ENCODE data around the gene CSTF1. TPM values are rescaled to one million over a fixed set of nuclear protein-coding genes. Genes with fewer than 3 reads are reported as not detected.

The CSTF1 gene
- total RNA-seq, result 30.5 and 36.8 TPM in 2 replicates

GRCh38 chr20:56392132-56392880, at the start of gene CSTF1, which contains the start of gene AURKA:
CSTF1 (plus strand) TSS chr20:56392645; CDS start chr20:56395553, 2,908 bp downstream.
AURKA (minus strand) TSS chr20:56392215; CDS start chr20:56388197, 4,018 bp downstream.

GRCh38 chr20:56358600-56359211, 33.7 kb upstream of the CSTF1 start, which contains the start of gene FAM210B:
FAM210B (plus strand) TSS chr20:56358974; CDS start chr20:56359006, 32 bp downstream.

GRCh38 chr20:56411759-56412472, 19.5 kb downstream of the CSTF1 start, which contains the start of gene CASS4:
CASS4 (plus strand) TSS chr20:56412260; CDS start chr20:56412459, 199 bp downstream.

Other genes with a start within 250 kb of the CSTF1 start
- not detected in 2 replicates for gene MC3R, start 143.9 kb upstream of the CSTF1 start, total RNA-seq
- gene FAM210B, start 33.7 kb upstream of the CSTF1 start, total RNA-seq, result 41.9 and 46.5 TPM in 2 replicates
- 29.4 and 62.9 TPM in 2 replicates for gene AURKA, start 430 bp upstream of the CSTF1 start, total RNA-seq
- gene CASS4, start 19.6 kb downstream of the CSTF1 start, total RNA-seq, result under 0.01 and 0.20 TPM in 2 replicates
- 46.1 and 47.0 TPM in 2 replicates for gene RTF2, start 76.0 kb downstream of the CSTF1 start, total RNA-seq
- gene FAM209A, start 132.1 kb downstream of the CSTF1 start, total RNA-seq, result not detected in 2 replicates
- not detected in 2 replicates for gene FAM209B, start 140.6 kb downstream of the CSTF1 start, total RNA-seq
- gene TFAP2C, start 236.7 kb downstream of the CSTF1 start, total RNA-seq, result 1.2 TPM in 1 of 2 replicates, not detected in the other

Data from subcutaneous preadipocyte (primary cell).